ENCODE data around the gene ZXDC. TPM values are rescaled to one million over a fixed set of nuclear protein-coding genes. Genes with fewer than 3 reads are reported as not detected.

The ZXDC gene
- total and polyA plus RNA-seq, 2 donors (not counting 1 experiment from before 2014, with no cell fraction given): 38.9 to 70.9 TPM

DNA sequence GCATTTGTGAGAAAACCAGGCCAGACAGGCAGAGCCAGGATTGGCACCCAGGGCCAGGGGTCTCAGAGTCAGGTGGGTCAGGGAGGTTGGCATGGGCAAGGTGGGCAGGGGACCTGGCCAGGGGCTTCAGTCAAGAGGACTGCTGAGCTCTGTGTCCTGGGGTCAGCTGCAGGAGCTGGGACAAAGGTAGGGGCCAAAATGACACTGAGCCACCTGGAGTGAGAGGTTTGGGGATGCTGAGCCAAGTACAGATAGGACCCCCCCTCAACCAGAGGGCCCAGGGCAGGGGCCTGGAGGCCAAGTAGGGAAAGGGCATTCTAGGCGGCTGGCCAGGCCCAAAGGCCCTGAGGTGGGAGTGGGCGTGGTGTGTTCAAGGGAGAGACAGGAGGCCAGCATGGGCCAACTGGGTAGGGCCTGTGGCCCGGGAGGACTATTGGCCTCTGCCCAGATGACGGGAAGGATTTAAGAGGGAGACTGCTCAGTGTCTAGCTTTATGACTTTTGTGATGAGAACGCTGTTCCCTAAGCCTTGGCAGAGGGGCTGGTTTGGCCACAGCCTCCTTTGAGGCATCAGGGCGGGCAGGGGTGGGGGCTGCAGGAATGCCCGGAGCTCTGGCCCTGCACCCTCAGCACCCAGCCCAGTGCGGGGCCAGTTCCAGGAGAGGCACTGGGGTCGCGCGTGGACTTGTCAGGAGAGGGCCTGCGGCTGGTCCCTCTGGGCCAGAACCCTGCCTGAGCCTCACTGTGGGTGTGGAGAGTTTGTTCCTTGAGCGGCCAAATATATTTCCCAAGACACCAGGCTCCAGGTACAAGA lies 77.9 kb downstream of the ZXDC start:
- H3K9me3 Mint-ChIP-seq (ENCODE audit: insufficient read depth): peaks cover 8% of the 10 kb centered on the region
- peaks cover 34% of the 10 kb centered on the region for H3K27me3 Mint-ChIP-seq
- WGBS (ENCODE audit: insufficient coverage): 98% methylated on average over 12 of the region's 13 CpGs
- H3K27me3 ChIP-seq (replicated peaks in 1 of 4; ENCODE audit: control extremely low read depth in 1 of 4, control insufficient read depth in 3 of 4, insufficient read depth in 4 of 4, low read length in 3 of 4): peaks cover 0 to 10% (median 1%) of the 10 kb centered on the region in 4 experiments
- H3K79me2 ChIP-seq (ENCODE audit: control insufficient read depth, insufficient read depth, low read length): no peaks in the 10 kb centered on the region
- POLR2A ChIA-PET: no interaction called here
- H3K4me2 ChIP-seq (replicated peaks; ENCODE audit: low read depth, low read length, poor library complexity, severe bottlenecking): no peak overlapping the region
- peaks cover 0 to 33% (median 9%) of the 10 kb centered on the region in 3 donors for H3K9me3 ChIP-seq (ENCODE audit: control extremely low read depth in 1 of 3, control insufficient read depth in 2 of 3, insufficient read depth in 1 of 3, low read length in 2 of 3)
- TF ChIP-seq, protein P1, sequence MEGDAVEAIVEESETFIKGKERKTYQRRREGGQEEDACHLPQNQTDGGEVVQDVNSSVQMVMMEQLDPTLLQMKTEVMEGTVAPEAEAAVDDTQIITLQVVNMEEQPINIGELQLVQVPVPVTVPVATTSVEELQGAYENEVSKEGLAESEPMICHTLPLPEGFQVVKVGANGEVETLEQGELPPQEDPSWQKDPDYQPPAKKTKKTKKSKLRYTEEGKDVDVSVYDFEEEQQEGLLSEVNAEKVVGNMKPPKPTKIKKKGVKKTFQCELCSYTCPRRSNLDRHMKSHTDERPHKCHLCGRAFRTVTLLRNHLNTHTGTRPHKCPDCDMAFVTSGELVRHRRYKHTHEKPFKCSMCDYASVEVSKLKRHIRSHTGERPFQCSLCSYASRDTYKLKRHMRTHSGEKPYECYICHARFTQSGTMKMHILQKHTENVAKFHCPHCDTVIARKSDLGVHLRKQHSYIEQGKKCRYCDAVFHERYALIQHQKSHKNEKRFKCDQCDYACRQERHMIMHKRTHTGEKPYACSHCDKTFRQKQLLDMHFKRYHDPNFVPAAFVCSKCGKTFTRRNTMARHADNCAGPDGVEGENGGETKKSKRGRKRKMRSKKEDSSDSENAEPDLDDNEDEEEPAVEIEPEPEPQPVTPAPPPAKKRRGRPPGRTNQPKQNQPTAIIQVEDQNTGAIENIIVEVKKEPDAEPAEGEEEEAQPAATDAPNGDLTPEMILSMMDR (IDR thresholded peaks at IDR 0.05): no peak
- no peak for TF ChIP-seq EZH2 (IDR thresholded peaks at IDR 0.05; ENCODE audit: borderline replicate concordance, insufficient read depth, low read depth, low read length, poor library complexity, severe bottlenecking)
- CTCF ChIA-PET: no interaction called here
- H3K9ac ChIP-seq (ENCODE audit: low read length): no peak overlapping the region
- no peaks in the 10 kb centered on the region for H3K4me1 ChIP-seq (ENCODE audit: control insufficient read depth in 2 of 2, insufficient read depth in 2 of 2, low read length in 2 of 2)
- no peaks in the 10 kb centered on the region for H3K36me3 ChIP-seq (replicated peaks in 1 of 2; ENCODE audit: control extremely low read depth in 1 of 2, control insufficient read depth in 1 of 2, extremely low read depth in 1 of 2, insufficient read depth in 2 of 2, low read length in 1 of 2)
- ATAC-seq (ENCODE audit: low read depth): no peak
- H2AFZ ChIP-seq (ENCODE audit: insufficient read depth, low read depth, low read length, poor library complexity, severe bottlenecking): no peak overlapping the region
- H3K4me3 ChIP-seq (ENCODE audit: control extremely low read depth in 1 of 5, extremely low read depth in 1 of 5, insufficient read depth in 1 of 5, low read depth in 2 of 5, low read length in 4 of 5): no peak overlapping the region
- H3K27ac ChIP-seq (ENCODE audit: low read length in 2 of 2): no peak overlapping the region
- H3K4me3 Mint-ChIP-seq: no peak overlapping the region
- H3K27ac Mint-ChIP-seq: no peak overlapping the region
- no peak for DNase-seq
- no peaks in the 10 kb centered on the region for H4K20me1 ChIP-seq (ENCODE audit: control insufficient read depth, insufficient read depth, low read length, poor library complexity, severe bottlenecking)
- peaks cover 5% of the 10 kb centered on the region for H3K4me1 Mint-ChIP-seq
- intact Hi-C loops (cut with micrococcal nuclease): no loop called here

DNA sequence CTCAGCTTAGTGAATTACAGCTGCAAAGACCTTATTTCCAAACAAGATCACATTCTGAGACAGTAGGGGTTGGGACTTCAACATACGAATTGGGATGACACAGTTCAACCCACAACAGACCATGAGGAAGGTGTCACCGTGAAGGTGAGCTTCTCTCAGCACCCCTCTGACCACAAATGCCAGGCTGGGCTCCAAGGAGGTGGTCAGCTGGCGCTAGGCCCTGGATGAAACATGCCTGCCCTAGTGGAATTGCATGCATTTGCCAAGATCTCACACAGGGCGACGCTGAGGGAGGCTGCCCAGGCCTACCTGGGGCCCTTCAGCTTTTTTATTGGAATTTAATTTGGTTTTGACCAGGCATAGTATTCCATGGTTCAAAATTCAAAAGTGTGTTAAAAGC lies 79.2 kb downstream of the ZXDC start:
- no peak overlapping the region for H2AFZ ChIP-seq (ENCODE audit: insufficient read depth, low read depth, low read length, poor library complexity, severe bottlenecking)
- CTCF ChIA-PET: no interaction called here
- TF ChIP-seq, protein P1 (IDR thresholded peaks at IDR 0.05): no peak
- TF ChIP-seq EZH2 (IDR thresholded peaks at IDR 0.05; ENCODE audit: borderline replicate concordance, insufficient read depth, low read depth, low read length, poor library complexity, severe bottlenecking): no peak
- Mint-ChIP-seq H3K4me3 (no peak overlapping the region), H3K27me3 (peaks cover 37% of the 10 kb centered on the region), H3K4me1 (peaks cover 5% of the 10 kb centered on the region), H3K27ac (no peak overlapping the region), H3K9me3 (ENCODE audit: insufficient read depth) (peaks cover 8% of the 10 kb centered on the region)
- H3K36me3 ChIP-seq (replicated peaks in 1 of 2; ENCODE audit: control extremely low read depth in 1 of 2, control insufficient read depth in 1 of 2, extremely low read depth in 1 of 2, insufficient read depth in 2 of 2, low read length in 1 of 2): no peaks in the 10 kb centered on the region
- H4K20me1 ChIP-seq (ENCODE audit: control insufficient read depth, insufficient read depth, low read length, poor library complexity, severe bottlenecking): no peaks in the 10 kb centered on the region
- ATAC-seq (ENCODE audit: low read depth) (no peak), DNase-seq (no peak)
- H3K27me3 ChIP-seq (replicated peaks in 1 of 4; ENCODE audit: control extremely low read depth in 1 of 4, control insufficient read depth in 3 of 4, insufficient read depth in 4 of 4, low read length in 3 of 4): peaks cover 0 to 19% (median 5%) of the 10 kb centered on the region in 4 experiments
- H3K79me2 ChIP-seq (ENCODE audit: control insufficient read depth, insufficient read depth, low read length): no peaks in the 10 kb centered on the region
- intact Hi-C loops (cut with micrococcal nuclease): no loop called here
- H3K9ac ChIP-seq (ENCODE audit: low read length): no peak overlapping the region
- 80% methylated on average over 1 of the region's 5 CpGs for WGBS (ENCODE audit: insufficient coverage)
- no peak overlapping the region for H3K4me2 ChIP-seq (replicated peaks; ENCODE audit: low read depth, low read length, poor library complexity, severe bottlenecking)
- no peak overlapping the region for H3K4me3 ChIP-seq (ENCODE audit: control extremely low read depth in 1 of 5, extremely low read depth in 1 of 5, insufficient read depth in 1 of 5, low read depth in 2 of 5, low read length in 4 of 5)
- POLR2A ChIA-PET: no interaction called here
- H3K4me1 ChIP-seq (ENCODE audit: control insufficient read depth in 2 of 2, insufficient read depth in 2 of 2, low read length in 2 of 2): no peaks in the 10 kb centered on the region
- H3K27ac ChIP-seq (ENCODE audit: low read length in 2 of 2): no peak overlapping the region
- H3K9me3 ChIP-seq (ENCODE audit: control extremely low read depth in 1 of 3, control insufficient read depth in 2 of 3, insufficient read depth in 1 of 3, low read length in 2 of 3): peaks cover 0 to 33% (median 9%) of the 10 kb centered on the region in 3 donors
